NCI-H345 (cell line): Measurements from ENCODE around the gene MGAT4C.
A peak's percentile ranks its signal among the peaks of the same experiment; 100 is the strongest.
"Not testable (repeated sequence)": the region's sequence is repeated elsewhere in the genome, so short reads cannot be mapped to it uniquely, and the experiment has no call there.

ENCODE experiments used
- DNase-seq: peaks from one replicate; lab custom pipeline; 2025; lab: John Stamatoyannopoulos, UW

MGAT4C gene

GRCh38 chr12:86256163-86256562 lies at the start of gene MGAT4C:
MGAT4C (minus strand) TSS chr12:86256391.
- DNase-seq = peak; percentile 94

GRCh38 chr12:86296396-86296795 lies 40.2 kb upstream of the MGAT4C start:
- not testable (repeated sequence) for DNase-seq

GRCh38 chr12:86293682-86294240 lies 37.6 kb upstream of the MGAT4C start:
- no peak for DNase-seq

DNA sequence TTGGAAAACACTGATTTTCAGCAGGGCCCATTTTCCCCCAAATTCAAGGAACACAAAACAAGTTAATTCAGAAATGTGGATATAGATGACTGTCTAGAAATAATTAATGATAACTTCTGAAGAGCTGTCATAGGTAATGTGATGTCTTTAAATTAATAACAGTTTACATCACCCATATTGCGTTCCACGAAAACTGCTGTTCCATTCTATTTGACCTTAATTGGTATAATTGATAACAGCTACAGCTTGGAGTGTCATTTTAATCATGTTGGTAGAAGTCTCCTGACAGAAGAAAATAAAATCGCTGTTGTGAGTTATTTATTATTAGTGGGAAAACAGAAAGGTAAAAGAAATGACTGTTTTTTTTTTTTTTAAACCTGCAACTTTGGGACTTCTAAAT lies 36.3 kb upstream of the MGAT4C start:
- DNase-seq = no peak

DNA sequence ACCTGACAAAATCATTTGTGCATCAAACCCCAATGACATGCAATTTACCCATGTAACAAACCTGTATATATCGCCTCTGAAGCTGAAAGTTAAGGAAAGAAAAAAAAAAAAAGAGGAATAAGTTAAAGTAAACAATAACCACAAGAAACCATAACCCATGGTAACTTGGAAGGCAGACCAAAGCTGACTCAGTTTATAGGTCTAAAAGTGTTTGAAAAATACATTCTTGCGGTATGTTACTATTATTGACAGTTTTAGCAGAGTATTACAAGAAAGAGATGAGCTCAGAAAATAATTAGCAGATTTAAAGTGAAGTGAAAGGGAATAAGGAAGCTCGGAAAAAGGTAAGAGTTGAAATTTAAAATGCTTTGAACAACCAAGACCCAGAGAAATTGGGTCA lies 34.4 kb upstream of the MGAT4C start:
- no peak for DNase-seq

- no peak for DNase-seq
These were observed 29.9 kb upstream of the MGAT4C start for GRCh38 chr12:86286119-86286518.

DNA sequence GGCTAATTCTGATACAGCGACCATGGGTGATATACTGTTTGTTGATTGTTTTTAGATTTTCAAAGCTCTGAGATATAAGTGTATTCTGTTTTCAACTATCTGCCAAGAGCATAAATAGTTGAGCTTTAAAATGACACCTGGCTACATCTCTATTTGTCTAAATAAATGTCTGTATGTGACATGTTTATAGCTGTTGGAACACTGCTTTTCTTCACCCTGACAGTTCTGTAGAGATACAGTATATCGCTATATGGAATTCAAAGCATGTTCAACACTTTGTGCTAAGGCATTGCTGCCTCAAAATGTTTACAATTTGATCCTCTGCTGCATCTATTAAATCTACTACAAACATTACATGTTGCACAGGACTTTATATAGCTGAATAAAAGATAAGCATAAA lies 27.4 kb upstream of the MGAT4C start:
- DNase-seq = no peak

GRCh38 chr12:86275356-86275755 lies 19.2 kb upstream of the MGAT4C start:
- no peak for DNase-seq

DNA sequence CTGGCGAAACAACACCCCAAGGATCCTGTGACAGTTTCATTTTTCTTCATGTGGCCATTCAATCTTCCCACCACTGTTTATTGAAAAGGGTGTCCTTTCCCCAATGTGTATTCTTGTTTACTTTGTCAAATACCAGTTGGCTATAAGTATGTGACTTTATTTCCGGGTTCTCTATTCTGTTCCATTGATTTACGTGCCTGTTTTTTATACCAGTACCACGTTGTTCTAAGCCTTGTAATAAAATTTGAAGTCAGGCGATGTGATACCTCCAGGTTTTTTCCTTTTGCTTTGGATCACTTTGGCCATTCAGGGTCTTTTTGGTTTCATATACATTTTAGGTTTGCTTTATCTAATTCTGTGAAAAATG lies 9.1 kb upstream of the MGAT4C start:
- no peak for DNase-seq

GRCh38 chr12:86264451-86265328 lies 8.5 kb upstream of the MGAT4C start:
- DNase-seq = peak; percentile 87

DNA sequence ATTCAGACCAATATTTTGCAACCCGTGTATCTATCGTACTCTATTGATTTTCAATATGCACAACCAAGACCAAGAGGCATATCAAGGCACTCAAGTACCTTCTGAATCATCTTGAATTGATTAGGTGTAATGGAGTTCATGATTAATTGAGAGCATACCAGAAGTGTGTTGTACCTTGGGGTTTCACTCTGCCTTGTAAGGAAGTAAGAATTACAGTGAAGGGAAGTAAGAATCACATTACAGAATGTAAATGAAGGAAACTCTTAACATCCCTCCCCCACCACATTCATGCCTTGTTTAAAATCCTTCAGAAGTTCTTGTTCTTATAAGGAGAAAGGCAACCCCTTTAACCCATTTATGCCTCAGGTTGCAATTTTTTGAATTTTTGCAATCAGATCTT lies 5.4 kb upstream of the MGAT4C start:
- no peak for DNase-seq

DNA sequence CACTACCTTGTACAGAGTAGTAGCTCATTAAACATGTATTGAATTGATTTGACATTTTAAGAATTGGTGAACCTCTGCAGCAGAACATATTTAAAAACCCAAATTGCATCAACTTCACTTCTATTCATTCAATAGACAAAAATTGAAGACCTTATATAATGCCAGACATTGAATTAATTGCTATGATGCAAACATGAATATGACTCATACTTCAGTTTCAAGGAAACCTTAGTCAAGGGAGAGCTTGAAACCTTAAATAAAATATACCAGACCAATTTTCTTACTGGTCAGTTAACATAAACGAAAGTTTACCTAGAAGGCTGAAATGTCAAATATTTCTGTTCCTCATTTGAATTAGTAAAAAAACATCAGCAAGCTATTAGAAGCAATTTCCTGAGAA lies 5.0 kb upstream of the MGAT4C start:
- no peak for DNase-seq

GRCh38 chr12:86260183-86260582 lies 4.0 kb upstream of the MGAT4C start:
- DNase-seq = no peak

DNA sequence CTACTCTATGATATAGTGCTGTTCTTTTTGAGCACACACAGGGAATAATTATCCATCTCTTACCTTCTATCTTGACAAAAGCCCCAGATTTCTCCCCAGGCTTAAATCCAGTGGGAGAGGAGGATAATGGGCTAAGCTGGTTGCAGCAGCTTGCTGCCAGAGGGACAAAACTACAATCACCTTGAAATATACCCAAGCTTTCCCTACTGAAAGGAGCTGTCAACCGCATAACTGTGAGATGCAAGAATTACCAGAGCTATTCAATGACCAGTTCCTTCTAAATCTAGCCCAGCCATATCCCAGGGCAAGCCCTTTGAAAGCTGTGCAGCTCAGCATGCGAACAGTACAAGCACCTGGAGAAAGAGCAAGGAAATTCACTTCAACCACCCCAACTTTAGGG lies 943 bp upstream of the MGAT4C start:
- no peak for DNase-seq

GRCh38 chr12:86254399-86255107 lies 1.6 kb downstream of the MGAT4C start:
- no peak for DNase-seq

DNA sequence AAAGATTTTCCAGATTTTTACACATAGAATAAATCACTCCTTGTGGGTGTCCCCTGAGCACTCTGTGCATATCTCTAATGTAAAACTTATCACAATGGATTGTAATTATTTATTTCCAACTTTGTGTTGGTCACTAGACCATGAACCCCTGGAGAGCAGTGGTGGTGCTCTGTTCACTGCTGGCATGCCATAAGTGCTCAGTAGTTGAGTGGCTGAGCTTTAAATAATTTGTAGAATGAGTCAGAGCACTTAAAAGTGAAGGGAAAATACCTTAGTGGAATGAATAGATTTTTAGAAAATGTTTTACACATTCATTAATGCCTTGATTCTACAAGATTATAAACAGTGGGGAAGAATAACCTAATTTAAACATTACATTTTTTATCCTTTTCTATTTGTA lies 6.3 kb downstream of the MGAT4C start:
- no peak for DNase-seq

DNA sequence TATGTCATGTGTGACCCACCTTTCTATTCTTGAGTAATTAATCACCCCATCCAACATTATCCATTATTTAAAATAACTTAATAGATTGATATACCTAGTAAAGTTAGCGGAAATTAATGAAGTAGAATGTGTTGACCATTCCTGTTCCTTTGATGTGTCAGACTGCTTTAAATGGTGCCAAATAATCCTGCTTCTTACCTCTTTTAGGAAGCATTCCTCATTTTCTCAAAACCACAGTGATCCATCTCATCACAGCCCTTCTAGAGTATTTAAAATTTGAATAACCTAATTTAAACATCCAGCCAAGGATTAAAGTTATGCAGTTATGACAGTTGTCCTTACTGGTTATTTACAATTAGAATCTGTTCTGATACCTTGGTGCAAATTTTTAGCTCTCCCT lies 6.9 kb downstream of the MGAT4C start:
- DNase-seq = no peak

DNA sequence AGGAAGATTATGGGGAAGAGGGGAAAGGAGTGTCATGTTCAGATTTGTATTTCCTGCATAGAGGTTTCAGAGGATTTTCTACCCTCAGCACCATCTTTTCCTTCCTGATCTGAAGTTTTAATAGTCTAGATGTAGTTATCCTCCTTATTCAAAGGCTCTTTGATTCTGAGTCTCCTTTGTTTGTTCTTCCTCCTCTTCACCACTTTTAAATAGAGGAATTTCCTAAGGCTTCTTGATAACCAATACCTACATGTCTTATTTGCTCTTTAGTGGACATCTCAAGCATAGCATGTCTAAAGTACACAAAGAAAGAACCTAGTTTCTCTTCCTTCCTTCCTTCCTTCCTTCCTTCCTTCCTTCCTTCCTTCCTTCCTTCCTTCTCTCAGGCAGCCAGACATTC lies 8.3 kb downstream of the MGAT4C start:
- no peak for DNase-seq

DNA sequence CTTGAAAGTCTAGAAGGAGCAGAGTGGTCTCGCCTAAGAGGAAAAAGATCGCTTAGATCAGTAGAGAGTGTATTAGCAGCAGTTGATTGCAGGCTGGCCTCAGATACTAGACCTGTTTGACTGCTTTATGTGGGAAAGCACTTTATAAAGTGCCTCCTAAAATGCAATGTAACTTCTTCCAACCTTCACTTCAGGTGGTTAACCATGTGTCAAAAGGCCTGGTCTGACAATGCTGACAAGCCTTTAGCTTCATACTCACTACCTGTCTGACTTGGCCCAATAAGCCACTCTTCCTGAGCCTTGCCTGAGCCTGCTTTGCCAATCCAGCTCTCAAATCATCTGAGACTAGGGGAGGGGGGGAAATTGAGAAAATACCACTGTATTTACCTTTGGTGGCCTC lies 14.6 kb downstream of the MGAT4C start:
- DNase-seq = no peak

GRCh38 chr12:86234316-86234855 lies 21.8 kb downstream of the MGAT4C start:
- no peak for DNase-seq

DNA sequence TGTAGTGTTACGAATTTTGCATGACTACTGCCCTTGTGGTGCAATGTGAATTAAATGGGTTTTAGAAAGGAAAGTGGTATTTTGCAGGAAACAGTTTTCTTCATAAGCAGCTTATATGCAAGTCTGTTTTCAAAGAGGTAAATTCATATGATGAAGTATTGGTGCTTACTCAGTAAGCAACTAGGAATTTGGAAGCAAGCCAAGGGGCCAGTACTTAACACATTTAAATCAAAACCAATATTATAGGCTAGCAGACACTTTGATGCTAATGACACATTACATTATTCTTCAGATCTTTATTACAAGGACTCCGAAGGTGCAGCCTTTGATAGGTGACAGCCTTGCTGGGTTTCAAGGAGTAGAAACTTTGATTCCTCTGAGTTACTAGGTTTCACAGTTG lies 23.1 kb downstream of the MGAT4C start:
- peak; percentile 57 for DNase-seq

GRCh38 chr12:86230516-86231146 lies 25.6 kb downstream of the MGAT4C start:
- no peak for DNase-seq
